Right ventricle myocardium inferior (tissue), 1 donor: ENCODE data around the gene ZDBF2. TPM values are rescaled to one million over a fixed set of nuclear protein-coding genes. Genes with fewer than 3 reads are reported as not detected.
"Not testable (repeated sequence)": the region's sequence is repeated elsewhere in the genome, so short reads cannot be mapped to it uniquely, and the experiment has no call there.

Experiments
- ATAC-seq: fragments of 200-7000 bp; cut with Tn5 transposase; one replicate; pipeline ENCODE4 v1.9.1; 2020; ENCODE audit warnings: mild to moderate bottlenecking, moderate library complexity
- DNase-seq: peaks from one replicate; pipeline ENCODE4 v3.0.0; 2021; ENCODE audit errors: missing footprints
- intact Hi-C: fragments of 100-400 bp; cut with DNase I; formaldehyde crosslinking; loops from one replicate; pipeline ENCODE4 v1.11.0; 2022
- total RNA-seq: library from RNA; stranded (reverse); fragmentation: NEBNext Ultra II Directional; extraction: Animal tissue kit (Norgen Biotek cat#: 25700); gene quantifications from one replicate; pipeline ENCODE4 v1.2.1, GENCODE V29; 2021
- donor health status: DM: no; HTN: yes; CAD: no; lungs with severe emphysema.

ZDBF2 gene
- total RNA-seq, 1 donor from 2014 or later, result 7.0 TPM

- ATAC-seq (no peak), DNase-seq (no peak)
- intact Hi-C loops, result no loop called here
Measured at GRCh38 chr2:206305523-206306245, 31.2 kb downstream of the ZDBF2 start.

- intact Hi-C loops, result no loop called here
- no peak for ATAC-seq
Measured at GRCh38 chr2:206311026-206311425, 36.6 kb downstream of the ZDBF2 start.

GRCh38 chr2:206316141-206316540 lies 41.7 kb downstream of the ZDBF2 start:
- intact Hi-C loops, result no loop called here
- ATAC-seq (no peak), DNase-seq (no peak)

More at GRCh38 chr2:206311026-206311425, 36.6 kb downstream of the ZDBF2 start:
- DNase-seq, result no peak

GRCh38 chr2:206323033-206323432 lies 48.6 kb downstream of the ZDBF2 start:
- intact Hi-C loops, result no loop called here

GRCh38 chr2:206323486-206323885 lies 49.0 kb downstream of the ZDBF2 start:
- DNase-seq (no peak), ATAC-seq (no peak)
- intact Hi-C loops, result no loop called here

More at GRCh38 chr2:206323033-206323432, 48.6 kb downstream of the ZDBF2 start:
- ATAC-seq (no peak), DNase-seq (no peak)

GRCh38 chr2:206324869-206325268 lies 50.4 kb downstream of the ZDBF2 start:
- DNase-seq (no peak), ATAC-seq (no peak)
- intact Hi-C loops, result no loop called here

GRCh38 chr2:206328974-206329373 lies 54.5 kb downstream of the ZDBF2 start:
- intact Hi-C loops, result no loop called here
- ATAC-seq (no peak), DNase-seq (no peak)

GRCh38 chr2:206336861-206337260 lies 62.4 kb downstream of the ZDBF2 start:
- ATAC-seq (no peak), DNase-seq (no peak)
- intact Hi-C loops, result no loop called here

GRCh38 chr2:206337956-206338355 lies 63.5 kb downstream of the ZDBF2 start:
- ATAC-seq (no peak), DNase-seq (no peak)
- intact Hi-C loops, result no loop called here

- intact Hi-C loops, result no loop called here
- DNase-seq (no peak), ATAC-seq (no peak)
Measured at GRCh38 chr2:206341396-206341795, 66.9 kb downstream of the ZDBF2 start.

- intact Hi-C loops, result no loop called here
- no peak for DNase-seq
- ATAC-seq, result no peak
Measured at GRCh38 chr2:206343144-206343543, 68.7 kb downstream of the ZDBF2 start.

- no peak for ATAC-seq
- intact Hi-C loops, result no loop called here
- DNase-seq, result no peak
Measured at GRCh38 chr2:206343816-206344215, 69.4 kb downstream of the ZDBF2 start.

- DNase-seq (no peak), ATAC-seq (no peak)
- intact Hi-C loops, result no loop called here
Measured at GRCh38 chr2:206345606-206346005, 71.1 kb downstream of the ZDBF2 start.

- intact Hi-C loops, result no loop called here
- ATAC-seq (no peak), DNase-seq (no peak)
Measured at GRCh38 chr2:206349375-206349774, 74.9 kb downstream of the ZDBF2 start.

GRCh38 chr2:206352571-206352970 lies 78.1 kb downstream of the ZDBF2 start:
- DNase-seq (no peak), ATAC-seq (no peak)
- intact Hi-C loops, result no loop called here

- intact Hi-C loops, result no loop called here
- DNase-seq (no peak), ATAC-seq (no peak)
Measured at GRCh38 chr2:206353685-206354084, 79.2 kb downstream of the ZDBF2 start.

GRCh38 chr2:206354129-206354528 lies 79.7 kb downstream of the ZDBF2 start:
- ATAC-seq (no peak), DNase-seq (no peak)
- intact Hi-C loops, result no loop called here

- DNase-seq, intact Hi-C loops, ATAC-seq: not testable (repeated sequence)
Measured at GRCh38 chr2:206356840-206357239, 82.4 kb downstream of the ZDBF2 start.

- DNase-seq, ATAC-seq, intact Hi-C loops: not testable (repeated sequence)
Measured at GRCh38 chr2:206360840-206361239, 86.4 kb downstream of the ZDBF2 start.

GRCh38 chr2:206361407-206362045 lies 87.1 kb downstream of the ZDBF2 start:
- DNase-seq (no peak), ATAC-seq (no peak)
- intact Hi-C loops, result no loop called here
